ENCODE data around the gene XPNPEP1.

XPNPEP1 gene

GRCh38 chr10:109863775-109864174 lies 59.5 kb downstream of the XPNPEP1 start:
- no peak for DNase-seq (ENCODE audit: low read depth)

GRCh38 chr10:109862738-109863137 lies 60.6 kb downstream of the XPNPEP1 start:
- DNase-seq (ENCODE audit: low read depth), result no peak

- DNase-seq (ENCODE audit: low read depth), result no peak
Observed at GRCh38 chr10:109862041-109862440, 61.3 kb downstream of the XPNPEP1 start.

GRCh38 chr10:109861081-109861480 lies 62.2 kb downstream of the XPNPEP1 start:
- DNase-seq (ENCODE audit: low read depth), result no peak

DNA sequence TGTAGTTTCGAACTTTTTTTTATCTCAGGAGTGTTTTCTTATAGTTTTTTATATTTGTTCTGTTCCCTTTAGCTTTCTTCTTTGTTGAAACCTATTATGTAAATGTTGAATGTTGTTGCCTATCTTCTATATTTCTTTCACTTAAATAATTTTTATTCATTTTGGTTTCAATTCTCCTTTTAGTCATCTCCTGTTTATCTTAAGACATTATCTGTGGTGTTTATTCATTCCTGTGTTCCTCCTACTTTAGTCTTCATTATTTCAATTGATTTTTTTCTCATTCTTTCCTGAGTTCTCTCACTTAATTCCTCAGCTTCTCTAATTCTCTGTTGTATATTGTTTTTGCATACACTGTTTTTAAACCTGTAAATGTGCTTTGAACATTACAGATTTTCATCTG lies 64.1 kb downstream of the XPNPEP1 start:
- DNase-seq (ENCODE audit: low read depth), result no peak

DNA sequence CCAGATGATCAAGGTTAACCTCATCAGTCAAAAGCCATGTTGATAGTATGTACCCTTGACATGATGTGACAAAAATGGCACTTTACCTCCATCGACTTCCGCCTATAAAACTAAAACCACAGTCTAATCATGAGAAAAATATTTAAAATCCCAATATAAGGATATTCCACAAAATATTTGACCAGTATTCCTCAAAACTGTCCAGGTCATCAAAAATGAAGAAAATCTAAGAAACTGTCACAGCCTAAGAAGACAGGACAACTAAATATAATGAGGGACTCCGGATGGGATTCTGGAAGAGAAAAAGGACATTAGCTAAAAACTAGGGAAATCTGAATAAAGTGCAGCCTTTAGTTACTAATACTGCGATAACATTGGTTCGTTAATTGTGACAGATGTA lies 67.6 kb downstream of the XPNPEP1 start:
- no peak for DNase-seq (ENCODE audit: low read depth)

DNA sequence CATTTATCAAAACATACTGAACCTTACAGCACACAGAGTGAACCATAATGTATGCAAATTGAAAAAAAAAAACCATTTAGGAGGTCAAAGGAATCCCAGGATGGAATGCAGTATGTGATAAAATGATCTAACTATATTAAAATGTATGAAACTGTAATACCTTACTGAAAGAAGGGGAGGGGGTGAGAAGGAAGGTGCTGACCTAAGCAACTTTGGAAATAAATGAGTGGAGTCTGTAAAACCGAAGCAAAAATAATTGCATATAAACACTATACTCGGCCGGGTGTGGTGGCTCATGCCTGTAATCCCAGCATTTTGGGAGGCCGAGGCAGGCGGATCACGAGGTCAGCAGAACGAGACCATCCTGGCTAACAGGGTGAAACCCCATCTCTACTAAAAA lies 69.4 kb downstream of the XPNPEP1 start:
- DNase-seq (ENCODE audit: low read depth), result no peak

GRCh38 chr10:109852475-109853037 lies 70.8 kb downstream of the XPNPEP1 start:
- DNase-seq (ENCODE audit: low read depth), result peak; percentile 51

DNA sequence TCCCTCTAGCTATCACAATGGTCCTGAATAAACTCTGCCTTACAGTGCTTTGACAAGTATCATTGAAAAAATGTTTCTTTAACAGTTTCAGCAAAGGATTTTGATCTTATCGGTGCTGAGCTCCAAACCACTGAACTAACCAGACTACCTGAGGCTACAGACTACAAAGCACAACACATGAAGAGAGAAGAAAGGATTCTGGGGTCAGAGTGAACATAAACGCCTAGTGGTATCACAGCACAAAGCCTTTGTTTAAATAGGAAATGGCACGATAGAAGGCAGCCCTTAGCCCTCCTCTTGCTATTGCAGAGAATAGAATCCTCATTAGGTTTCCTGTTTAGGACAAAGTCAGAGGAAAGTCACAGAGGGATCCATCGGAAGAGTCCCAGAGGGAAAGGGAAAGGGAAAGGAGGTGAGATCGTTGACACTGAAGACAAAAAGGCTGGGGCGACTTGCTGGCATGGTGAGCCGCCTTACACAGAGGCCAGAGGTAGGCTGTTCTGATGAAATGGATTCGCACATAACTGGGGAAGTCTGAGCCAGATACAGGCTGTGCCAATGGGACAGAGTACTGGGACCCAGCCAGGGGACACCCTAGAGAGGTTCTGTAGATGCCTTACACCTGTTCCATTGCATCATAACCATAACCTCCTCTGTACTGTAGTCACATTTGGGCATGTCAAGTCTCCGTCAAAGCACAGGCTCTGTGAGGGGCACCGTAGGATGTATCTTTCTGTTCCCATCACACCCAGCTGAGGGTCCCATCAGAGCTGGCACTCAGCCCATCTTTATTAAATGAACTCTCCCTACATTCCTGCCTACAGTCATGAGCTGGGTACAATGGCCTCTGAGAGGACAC lies 71.5 kb downstream of the XPNPEP1 start:
- DNase-seq (ENCODE audit: low read depth), result no peak

GRCh38 chr10:109846832-109847231 lies 76.5 kb downstream of the XPNPEP1 start:
- DNase-seq (ENCODE audit: low read depth), result no peak

DNA sequence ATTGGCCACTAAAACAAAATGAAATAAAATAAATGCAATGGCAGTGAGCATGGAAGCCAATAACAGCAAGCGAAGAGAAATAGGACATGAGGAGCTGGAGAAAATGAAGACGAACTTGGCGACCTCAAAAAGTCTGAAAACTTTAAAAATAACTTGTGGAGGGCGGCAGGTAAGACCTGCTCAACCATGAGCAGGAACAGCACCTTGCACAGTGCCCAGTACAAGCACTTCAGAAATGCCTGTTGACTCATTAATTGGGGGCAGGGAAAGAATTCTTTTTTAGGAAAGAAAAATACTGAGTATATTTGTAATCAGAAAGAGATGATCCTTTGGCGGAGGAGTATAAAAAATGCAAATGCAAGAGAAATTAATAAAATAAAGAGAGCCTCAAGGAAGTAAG lies 78.0 kb downstream of the XPNPEP1 start:
- no peak for DNase-seq (ENCODE audit: low read depth)

DNA sequence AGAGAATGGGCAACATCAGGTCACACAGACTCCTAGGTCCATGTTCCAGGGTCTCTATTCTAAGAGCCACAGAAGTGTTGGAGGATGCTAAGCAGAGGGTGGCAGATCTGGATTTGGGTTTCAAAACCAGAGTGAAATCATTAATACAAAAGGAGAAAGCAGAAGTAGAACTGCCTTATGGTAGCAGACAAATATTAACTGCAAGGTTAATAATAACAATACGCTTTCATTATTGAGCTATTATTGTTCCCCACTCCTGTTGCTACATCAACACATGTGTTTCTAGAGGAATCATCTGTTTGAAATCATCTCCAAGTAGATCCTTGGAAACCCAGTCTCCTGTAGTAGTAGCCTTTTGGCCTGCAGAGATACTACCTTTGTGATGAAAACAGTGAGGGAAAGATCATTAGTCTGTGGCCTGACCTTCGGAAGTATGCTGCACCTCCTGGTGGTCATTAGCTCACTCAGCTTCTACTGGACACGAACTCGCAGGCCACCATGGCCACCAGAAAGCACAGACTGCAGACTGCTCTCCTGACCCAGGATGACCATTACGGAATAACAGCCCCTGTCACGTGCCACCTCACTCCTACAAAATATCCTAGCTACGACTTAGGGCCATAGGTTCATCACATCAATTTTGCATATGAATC lies 84.6 kb downstream of the XPNPEP1 start:
- DNase-seq (ENCODE audit: low read depth), result no peak

- DNase-seq (ENCODE audit: low read depth), result no peak
Observed at GRCh38 chr10:109837384-109837783, 85.9 kb downstream of the XPNPEP1 start.

DNA sequence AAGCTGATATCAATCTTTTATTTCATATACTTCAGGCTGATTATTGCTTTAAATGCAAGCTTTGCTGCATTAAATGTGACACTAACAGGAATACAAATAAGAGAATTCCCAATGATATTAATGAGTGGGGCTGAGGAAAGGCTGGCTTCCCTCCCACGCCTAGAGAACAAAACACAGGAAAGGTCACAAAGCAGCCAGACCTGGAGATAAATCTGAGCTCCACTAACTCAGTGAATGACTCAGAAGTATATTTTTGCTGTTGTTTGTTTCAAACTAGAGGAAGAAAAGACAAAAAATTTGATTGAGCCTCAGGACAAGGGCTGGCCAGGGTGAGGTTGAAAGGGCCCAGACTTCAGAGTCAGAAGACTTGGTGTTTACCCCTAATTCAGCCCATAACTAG lies 88.1 kb downstream of the XPNPEP1 start:
- DNase-seq (ENCODE audit: low read depth), result no peak

- no peak for DNase-seq (ENCODE audit: low read depth)
Observed at GRCh38 chr10:109831846-109832245, 91.5 kb downstream of the XPNPEP1 start.

- DNase-seq (ENCODE audit: low read depth), result no peak
Observed at GRCh38 chr10:109824206-109824605, 99.1 kb downstream of the XPNPEP1 start.

GRCh38 chr10:109823196-109823595 lies 100.1 kb downstream of the XPNPEP1 start:
- DNase-seq (ENCODE audit: low read depth), result no peak

DNA sequence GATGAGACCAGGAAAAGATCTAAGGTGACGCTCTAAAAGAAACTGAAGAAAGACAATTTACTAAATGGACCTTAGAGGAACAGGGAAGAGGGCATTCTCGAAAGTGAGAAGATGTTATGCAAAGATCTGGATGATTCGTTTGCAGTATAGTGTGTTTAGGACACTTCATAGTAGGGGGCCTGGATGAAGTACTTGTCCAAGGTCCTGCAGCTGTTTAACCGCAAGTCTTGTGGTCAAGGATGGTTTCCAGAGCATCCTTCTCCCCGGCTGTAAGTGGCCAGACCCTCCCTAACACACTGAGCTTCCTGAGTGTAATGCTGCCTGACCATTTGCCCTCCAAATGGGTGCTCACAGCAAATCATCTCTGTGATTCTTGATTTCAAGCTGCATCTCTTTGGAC lies 101.6 kb downstream of the XPNPEP1 start:
- DNase-seq (ENCODE audit: low read depth), result no peak

GRCh38 chr10:109820620-109821405 lies 102.5 kb downstream of the XPNPEP1 start:
- DNase-seq (ENCODE audit: low read depth), result no peak

DNA sequence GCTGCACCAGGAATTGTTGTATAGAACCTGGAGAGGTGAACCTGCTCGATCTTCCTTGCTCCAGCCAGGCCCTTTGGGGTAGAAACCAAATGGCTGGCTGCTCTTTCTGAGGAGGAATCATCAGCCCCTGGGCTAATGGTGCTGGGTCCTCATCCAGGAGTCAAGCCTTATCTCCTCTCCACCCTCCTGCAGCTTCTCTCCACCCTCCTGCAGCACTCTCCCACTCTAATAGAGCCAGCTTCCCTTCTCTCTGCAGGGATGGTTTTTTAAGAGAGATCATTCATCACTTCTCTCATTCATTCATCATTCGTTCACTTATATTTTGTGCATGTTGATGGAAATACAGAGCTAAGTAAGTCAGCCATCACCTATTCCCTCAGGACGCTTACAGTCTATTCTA lies 103.5 kb downstream of the XPNPEP1 start:
- no peak for DNase-seq (ENCODE audit: low read depth)
